DMS153 (cell line): ENCODE data around the gene PBX1.
"Not testable (repeated sequence)": the region's sequence is repeated elsewhere in the genome, so short reads cannot be mapped to it uniquely, and the experiment has no call there.

Experiments
- DNase-seq: peaks from one replicate; lab custom pipeline; 2025; lab: John Stamatoyannopoulos, UW

The PBX1 gene

DNA sequence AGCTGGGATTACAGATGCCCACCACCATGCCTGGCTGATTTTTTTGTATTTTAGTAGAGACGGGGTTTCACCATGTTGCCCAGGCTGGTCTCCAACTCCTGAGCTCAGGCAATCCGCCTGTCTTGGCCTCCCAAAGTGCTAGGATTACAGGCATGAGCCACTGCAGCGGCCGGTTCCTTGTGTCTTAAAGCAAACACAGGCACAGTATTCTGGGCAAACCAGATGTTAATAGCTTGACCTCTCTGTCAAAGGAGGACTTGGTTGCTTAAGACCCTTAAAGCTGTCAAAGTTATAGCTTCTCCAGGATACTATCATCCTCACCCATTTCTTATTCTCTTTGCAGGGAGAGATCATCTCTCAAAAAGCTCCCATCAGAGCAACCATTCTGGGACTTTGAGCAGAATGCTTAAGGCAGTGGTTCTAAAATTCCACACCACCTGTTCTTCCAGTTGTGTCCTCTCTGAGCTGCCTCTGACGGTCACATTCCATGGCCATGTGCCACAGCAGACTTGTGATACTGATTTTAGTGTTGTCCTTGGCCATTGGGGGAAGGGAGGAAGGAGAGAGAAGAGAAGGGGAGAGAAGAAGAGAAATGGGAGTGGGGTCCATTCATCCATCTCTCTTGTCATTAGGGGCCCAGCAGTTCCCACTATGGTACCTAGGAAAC, 81.8 kb downstream of the PBX1 start:
- DNase-seq: no peak

DNA sequence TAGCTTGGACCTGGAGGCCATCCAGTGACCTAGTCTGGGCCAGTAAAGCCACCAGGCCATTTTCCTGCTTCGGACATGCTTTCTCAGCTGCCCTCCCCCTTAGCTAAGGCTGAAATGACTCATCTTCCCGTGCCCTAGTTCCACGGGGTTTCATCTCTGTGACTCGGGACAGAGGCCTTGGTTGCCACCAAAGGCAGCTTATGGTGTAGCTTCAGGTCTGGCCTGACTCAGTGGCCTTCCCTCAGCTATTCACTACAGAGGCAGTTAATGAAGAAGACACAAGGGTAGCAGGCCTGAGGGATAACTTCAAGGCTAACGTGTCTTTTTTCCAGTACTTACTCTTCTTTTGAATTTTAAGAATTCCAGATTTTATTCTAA, 82.4 kb downstream of the PBX1 start:
- DNase-seq: no peak

DNA sequence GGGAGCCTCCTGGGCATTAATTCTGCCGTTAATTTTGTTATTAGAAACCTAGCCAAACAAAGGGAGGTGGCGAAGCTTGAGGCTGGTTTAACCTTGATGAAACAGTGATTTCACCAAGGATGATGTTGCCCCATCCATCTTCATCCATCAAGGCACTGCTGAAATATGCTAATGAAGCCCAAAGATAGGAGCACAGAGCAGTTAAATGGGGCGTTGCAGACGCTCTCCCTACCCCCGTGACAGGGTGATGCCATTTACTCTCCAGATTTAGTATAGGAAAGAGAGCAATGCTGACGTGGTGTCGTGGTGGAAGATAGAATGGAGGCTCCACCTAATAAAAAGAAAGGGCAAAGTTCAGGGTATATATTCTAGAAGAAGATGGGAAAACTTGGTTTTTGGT, 84.0 kb downstream of the PBX1 start:
- DNase-seq: no peak

DNA sequence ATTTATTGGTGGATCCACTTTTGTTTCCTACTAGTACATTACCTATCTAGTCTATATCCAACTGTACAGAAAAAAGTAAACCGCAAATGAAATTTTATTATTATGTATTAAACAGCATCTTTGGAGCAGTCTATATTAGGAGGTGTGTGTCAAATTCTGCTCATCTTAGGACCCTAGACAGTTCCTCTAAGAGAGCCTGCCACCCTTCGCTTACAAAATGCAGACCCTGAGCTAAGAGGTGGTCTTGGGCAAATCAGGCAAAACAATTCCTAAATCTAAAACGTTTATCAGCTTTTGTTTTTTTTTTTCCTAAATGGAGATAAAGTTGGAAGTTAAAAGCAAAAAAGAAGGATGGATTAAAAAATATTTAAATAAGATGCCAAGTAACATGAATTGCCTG, 85.3 kb downstream of the PBX1 start:
- no peak for DNase-seq

DNA sequence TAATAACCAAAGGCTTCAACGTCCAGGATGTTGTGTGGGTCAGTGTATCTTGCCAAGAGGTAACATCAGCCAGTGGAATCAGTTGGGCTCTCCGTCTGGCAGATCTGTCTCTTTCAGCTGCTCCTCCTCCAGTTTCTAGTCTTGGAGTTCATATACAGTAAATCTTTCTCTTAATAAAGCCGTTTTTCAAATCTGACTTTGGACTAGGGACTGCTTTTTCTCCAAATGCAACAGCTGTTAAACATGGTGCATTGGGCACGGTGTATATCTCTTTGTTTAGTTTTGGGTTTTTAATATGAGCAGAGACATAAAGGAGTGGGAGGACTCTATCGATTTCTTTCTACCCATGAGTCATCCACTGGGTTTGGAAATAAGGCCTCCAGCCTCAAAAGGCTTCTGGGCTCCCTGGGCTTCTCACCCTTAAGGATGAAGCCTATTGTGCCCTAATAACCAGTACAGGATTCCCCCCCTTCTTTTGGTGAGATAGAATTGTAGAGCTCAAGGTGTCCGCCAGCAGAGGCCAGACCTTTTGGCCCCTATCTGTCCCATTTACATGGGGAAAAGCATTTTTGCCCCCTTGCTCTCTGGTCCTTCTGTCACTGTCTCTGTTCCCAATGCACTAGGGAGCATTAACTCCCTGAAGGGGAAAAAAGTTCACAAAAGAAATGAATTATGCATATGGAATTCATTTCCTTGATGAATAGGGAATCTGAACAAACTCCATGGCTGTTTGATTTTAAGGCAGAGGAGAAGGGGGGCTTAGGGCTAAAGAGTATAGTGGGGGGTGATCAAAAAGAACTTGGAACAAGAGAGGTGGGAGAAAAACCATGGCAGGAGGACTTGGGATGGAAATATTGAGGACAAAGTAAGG, 86.0 kb downstream of the PBX1 start:
- no peak for DNase-seq

DNA sequence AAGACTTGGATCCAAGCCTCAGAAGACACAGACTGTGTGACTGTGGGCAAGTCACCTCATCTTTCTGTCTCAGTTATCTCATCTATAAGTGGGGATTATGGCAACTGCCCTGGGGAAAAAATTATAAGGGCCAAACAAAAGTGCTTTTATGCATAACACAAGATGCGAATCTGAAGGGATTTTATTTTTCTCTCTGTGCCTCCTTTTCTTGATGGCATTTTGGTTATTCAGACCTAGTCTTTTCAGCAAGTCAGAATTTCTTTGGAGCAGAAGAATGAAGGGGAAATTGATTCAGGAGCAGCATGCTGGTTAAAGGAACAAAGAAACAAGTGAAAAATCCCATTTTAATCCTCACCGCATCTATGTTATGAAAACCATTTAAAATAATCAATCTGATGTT, 86.9 kb downstream of the PBX1 start:
- no peak for DNase-seq

DNA sequence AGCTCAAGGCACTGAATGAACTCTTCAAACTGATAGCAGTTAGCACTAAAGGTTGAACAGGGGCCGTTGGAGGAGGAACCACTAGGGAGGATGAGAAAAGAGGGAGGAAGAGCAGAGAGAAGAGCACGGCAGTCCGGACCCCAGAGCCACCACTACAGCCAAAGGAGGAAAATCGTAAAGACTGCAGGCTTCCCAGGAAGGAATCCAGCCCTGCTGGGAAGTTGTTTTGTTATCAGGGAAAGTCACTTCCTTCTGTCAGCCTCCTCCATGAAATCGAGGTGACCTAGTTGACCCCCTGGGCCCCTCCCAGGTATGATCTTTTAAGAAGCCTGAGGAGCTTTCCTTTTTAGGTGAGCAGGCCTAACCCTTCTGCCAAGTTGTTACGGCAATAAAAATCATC, 88.2 kb downstream of the PBX1 start:
- DNase-seq: no peak

DNA sequence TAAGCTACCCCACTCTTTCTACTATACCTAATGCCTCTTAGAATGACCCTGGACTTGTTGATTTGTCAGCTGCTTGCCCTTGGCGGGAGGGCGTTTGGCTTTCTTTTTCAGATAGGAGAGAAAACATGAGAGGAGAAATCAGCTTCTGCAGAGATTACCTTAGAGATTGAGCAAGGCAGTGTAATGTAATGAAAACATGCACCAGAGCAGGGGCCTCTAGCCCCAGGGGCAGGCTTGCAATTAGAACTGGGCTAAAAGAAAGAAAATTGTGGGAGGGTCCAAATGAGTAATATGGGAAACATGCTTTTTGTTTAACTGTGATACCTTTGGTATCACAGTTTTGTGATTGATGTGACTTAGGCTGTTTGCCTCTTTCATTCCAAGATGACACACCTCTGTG, 89.7 kb downstream of the PBX1 start:
- DNase-seq: no peak

DNA sequence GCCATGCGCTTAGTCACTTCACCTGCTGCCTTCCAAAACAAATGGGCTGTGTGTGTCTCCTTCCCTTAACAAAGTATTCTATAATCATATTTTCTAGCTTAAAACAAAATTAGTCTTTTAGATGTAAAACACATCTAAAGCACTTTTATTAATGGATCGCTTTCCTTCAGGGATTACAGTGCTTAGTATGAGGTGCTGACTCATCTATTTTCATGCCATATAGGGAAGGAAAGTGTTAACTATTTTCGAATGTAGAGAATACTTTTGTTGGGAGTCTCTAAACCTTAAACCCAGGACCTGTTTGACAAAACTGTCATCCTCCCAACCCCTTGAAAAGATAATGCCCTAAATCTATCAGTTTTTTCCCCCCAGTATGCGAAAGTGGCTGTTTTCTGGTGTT, 90.2 kb downstream of the PBX1 start:
- no peak for DNase-seq

DNA sequence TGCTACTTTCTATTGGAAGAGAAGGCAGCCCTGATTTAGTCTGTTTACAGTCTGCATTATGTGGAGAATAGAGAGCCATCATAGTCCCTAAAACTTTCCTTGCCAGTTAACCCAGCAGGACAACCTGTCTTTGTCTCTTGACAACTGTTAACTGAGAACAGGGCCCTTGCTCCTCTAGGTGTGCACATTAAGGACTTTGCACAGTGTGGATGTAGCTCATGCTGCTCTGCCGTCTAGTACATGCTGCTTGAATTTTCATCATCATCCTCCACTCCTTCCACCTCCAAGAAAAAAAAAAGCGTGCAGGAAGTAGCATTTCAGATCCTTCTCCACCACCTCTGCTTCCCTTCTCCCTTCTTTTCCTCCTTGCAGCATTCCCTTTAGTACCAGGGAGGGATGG, 91.5 kb downstream of the PBX1 start:
- DNase-seq: no peak

DNA sequence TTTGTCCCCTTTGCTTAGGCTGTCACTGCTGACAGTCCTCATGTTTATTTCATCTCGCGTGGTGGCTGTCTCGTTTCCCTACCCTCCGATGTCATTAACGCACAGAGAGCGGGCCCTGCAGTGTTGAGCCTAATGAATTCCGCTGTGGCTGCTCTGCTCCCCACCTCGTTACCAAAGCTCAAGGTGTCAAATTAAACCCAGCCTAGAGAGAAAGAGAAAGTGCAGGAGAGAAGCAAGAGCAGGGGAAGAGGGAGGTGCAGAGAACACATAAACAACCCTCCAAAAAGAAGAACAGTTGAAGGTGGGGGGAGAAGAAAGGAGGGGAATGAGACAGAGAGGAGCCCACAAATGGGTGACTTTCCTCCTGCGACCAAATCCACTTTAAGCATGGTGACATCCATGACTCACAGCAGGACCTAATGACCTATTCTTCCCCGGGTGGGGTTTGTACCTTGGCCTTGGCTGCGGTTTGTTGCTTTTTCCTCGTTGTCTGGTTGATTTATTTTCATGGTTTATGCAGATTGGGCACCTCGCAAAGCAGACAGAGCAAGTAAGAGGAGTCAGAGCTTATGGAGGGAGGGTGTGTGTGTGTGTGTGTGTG, 92.5 kb downstream of the PBX1 start:
- peak; percentile 50 for DNase-seq

DNA sequence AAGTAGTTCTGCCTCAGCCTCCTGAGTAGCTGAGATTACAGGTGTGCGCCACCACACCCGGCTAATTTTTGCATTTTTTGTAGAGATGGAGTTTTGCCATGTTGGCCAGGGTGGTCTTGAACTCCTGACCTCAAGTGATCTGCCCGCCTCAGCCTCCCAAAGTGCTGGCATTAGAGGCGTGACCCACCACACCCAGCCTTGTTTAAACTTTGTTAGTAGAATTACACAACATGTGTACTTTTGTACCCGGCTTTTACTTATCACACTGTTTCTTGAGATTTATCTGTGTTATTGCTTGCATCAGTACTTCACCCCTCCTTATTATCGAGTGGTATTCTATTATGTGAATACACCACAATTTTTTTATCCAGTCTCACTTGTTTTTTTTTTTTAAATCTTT, 94.0 kb downstream of the PBX1 start:
- not testable (repeated sequence) for DNase-seq

DNA sequence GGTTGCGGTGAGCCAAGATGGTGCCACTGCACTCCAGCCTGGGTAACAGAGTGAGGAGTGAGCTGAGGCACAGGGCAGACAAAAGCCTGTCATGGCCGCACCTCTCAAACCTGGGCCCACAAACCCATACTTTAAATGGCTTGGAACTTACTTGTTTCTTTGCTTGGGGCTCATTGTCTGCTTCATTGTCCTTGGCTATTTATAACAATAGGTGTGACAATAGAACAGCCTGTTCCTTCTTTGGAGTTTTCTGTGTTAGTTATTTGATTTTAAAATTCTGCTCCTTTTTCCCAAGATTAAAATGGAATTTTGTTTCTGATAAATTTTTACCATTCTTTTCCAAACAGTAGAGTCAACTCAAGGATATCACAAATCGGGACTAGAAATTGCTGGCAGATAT, 94.7 kb downstream of the PBX1 start:
- no peak for DNase-seq

DNA sequence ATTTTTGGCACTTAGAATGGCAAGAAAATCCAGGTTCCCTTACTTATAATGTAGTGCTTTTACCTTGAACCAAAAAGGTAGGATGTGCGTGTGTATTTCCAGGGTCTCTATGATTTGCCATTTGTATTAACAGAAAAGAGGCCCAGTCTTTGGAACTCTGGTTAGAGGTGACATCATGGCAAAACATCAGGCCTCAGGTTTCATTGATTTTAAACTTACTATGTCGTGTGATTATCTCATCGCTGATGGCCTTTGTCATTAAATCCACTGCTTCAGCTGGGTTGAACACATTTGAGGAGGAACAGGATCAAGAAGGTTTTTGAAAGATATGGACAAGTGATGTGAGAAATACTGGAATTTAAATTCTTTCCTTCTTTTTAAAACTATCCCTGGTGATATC, 95.2 kb downstream of the PBX1 start:
- no peak for DNase-seq

DNA sequence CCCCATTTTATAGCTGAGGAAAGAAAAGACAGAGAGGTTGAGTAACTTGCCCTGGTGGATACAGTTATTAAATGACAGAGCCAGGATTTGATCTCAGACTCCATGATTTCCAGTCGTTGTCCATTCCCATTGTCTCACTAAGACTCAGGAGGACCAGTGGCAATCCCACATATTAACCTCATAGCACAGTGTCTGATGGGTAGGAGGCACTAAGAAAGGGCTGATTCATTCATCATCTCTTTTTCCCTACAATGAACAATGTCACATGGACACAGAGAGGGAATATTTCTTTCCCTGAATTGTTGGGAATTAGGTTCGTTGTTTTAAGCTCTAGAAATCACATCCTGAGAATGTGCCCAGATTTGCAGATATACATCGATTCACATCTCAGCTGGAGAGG, 99.9 kb downstream of the PBX1 start:
- no peak for DNase-seq

DNA sequence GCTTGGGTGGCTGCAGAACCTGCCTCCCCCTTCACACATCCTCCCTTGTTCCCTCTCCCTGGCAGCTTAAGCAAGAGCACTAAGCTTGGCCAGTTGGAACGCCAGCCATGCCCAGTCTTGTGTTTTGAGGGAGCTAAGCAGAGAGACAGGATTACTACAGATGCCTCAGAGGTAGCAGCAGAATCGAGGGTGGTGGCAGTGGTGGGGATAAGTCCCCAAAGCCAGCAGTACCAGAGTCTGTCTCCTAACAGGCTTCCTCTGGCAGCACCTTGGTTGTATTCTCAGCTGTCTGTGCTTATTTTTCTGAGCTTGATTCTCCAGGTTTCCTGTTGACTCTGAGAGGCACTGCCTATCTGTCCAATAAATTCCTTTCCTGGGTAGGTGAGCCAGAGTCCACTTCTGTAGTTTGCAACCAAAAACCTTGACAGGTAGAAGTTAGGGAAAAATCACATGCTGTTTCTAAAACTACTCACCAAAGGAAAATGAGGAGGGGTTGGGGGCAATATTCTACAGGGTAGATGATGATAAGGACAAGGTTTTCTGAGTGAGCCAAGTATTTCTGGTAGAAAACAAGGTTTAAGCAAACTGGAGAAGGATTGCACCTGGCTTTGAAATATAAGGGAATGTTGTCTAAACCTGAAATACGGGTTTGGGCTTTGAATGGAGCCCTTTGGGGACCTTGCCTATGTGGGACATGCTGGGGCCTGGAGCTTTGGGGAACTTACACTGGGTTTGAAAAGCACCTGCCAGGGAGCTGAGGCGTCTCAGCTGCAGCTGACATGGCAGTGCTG, 100.8 kb downstream of the PBX1 start:
- peak; percentile 48 for DNase-seq

DNA sequence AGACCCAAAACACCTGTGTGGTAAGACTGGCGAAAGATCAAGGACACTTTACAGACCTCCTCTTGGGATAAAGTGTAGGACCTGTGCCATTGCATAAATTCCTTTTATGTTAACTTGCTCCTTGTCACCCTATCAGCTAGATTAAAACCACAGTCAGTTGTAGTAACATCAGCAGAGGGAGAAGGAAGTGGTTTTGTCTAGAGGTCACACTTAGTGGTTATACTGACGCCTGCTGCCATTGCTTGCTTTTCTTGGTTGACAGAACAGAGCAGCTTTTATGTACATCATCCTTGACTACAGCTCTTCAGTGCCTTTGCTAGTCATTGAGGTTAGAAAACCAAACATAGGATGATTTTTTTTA, 101.4 kb downstream of the PBX1 start:
- peak; percentile 64 for DNase-seq

DNA sequence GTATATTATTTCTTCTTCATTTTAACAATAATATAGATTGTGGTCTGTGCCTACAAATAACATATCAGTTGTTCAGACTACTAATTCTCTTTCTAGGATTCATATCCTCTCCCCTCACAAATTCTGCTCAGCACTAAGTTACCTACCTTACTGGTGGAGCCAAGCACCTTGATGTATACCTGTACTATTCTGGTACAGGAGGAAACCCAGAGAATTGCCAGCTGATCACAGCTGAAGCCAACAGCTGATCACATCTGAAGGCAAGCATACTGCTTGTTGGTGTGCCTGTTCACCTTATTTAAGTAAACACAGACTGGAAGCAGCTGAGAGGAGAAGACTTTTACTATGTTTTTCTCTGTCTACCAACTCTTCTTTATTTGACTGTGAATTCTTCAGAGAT, 101.8 kb downstream of the PBX1 start:
- DNase-seq: no peak

DNA sequence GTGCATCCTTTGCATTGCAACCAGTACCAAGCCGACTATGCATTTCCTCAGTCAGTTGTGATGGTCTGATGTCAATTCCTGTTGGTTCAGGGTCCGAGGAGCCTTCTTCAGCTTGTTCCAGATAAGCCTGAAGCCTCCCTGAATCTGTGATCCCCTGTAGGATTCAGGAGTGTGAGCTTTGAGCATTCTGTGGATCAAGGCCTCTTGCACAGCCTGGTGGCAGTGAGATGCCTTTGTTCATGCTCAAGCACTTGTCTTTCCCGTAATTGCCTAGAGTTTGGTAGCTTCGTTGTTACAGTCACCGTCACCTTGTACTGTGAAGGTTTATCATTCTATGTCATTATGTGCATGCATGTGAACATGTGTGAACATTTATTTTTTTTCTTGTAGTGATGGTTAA, 103.5 kb downstream of the PBX1 start:
- DNase-seq: no peak

DNA sequence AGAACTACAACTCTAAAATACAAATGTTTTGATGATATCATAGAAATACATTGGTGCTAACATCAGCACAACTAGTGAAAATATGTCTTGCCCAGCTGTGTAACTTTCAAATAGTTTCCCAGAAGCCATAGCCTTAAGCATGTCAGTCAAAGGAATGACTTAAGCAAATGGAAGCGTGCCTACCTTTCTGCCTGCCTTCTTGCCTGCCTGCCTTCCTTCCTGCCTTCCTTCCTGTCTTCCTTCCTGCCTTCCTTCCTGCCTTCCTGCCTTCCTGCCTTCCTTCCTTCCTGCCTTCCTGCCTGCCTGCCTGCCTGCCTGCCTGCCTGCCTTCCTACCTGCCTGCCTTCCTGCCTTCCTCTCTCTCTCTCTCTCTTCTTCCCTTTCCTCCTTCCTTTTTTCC, 104.0 kb downstream of the PBX1 start:
- no peak for DNase-seq

DNA sequence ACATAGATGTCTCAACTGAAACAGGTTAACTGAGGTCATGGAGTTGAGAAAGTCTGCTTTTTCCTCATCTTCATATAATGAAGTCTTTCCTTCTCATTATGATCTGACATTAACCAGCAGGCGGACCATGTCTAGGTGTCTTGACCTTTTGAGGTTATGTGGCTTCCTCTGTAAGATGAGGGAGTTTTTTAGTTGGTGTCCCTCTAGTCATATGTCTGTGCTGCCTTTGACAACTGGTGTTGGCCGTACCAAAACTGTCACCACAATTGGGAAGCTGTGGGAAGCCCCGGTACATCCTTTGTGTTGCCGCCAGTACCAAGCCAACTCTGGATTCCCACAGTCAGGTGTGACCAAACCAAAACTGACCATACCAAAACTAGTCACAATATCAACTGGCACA, 105.1 kb downstream of the PBX1 start:
- no peak for DNase-seq

DNA sequence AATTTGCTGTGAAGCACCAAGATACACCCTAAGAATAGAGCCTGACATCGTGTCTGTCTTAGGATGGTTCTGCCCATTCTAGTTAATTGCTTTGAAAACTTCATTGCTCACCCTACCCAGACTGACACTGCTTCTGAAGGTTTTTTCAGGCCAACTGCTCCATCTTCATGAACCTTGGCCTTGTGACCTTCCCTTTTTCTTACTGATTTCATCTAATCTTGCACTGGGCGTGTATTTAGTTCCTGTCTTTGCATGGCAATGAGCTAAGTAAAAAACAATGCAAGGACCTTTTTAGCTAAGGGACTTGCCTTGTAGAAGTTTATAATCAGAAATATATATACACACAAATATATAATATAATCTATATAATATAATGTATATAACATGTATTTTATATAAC, 108.0 kb downstream of the PBX1 start:
- DNase-seq: no peak

DNA sequence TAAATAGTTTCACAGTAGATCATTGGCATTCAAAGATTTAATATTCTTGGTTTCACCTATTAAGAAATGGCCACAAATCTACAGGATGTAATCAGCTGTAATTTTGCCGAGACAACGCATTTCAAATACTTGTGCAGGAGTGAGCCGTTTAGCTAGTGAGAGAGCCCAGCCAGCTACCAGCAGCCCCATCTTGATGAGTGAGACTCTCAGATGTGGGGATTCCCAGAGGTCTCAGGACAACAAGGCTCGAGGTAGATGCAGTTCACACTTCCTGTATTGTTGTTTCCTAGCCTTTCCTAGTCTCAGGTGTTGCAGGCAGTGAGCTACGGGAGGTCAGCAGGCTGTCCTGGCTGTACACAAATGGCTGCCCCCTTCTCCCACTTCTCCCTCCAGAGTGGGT, 108.6 kb downstream of the PBX1 start:
- DNase-seq: no peak
